ENCODE data around the gene MACO1.
"Not testable (repeated sequence)": the region's sequence is repeated elsewhere in the genome, so short reads cannot be mapped to it uniquely, and the experiment has no call there.

- TF ChIP-seq CTCF (IDR thresholded peaks at IDR 0.05); EP300 (IDR thresholded peaks at IDR 0.05); POLR2A (IDR thresholded peaks at IDR 0.05; ENCODE audit: low read depth); POLR2AphosphoS5 (IDR thresholded peaks at IDR 0.05): not testable (repeated sequence)
These were observed 76.1 kb downstream of the MACO1 start for GRCh38 chr1:25506566-25507463.

Data from esophagus muscularis mucosa (tissue), 4 donors.